ENCODE measurements around the gene SOCS1. TPM values are rescaled to one million over a fixed set of nuclear protein-coding genes. Genes with fewer than 3 reads are reported as not detected.

The SOCS1 gene
- total and polyA plus RNA-seq, 9 of the 15 experiments (the other 6 are each of a cell fraction or from before 2014, with no cell fraction given): 0.04 to 7.5 (median 2.3) TPM

GRCh38 chr16:11254913-11255736 is 879 bp downstream of the SOCS1 start (continued):
- TF ChIP-seq ZBTB11 (CRISPR knock-in tag; IDR thresholded peaks at IDR 0.05) (0 out of 6 replicates have a peak, but pooled peaks of 1 of the 3 experiments have one; percentile 56), U2AF2 (optimal IDR thresholded peaks at IDR 0.05; ENCODE audit: low read depth, low read length) (no peak), MTA2 (IDR thresholded peaks at IDR 0.05; ENCODE audit: low read depth) (no peak), TCF3 (CRISPR knock-in tag; IDR thresholded peaks at IDR 0.05) (peak; percentile 35; the same call in 1 of the 2 replicates), ZNF444 (CRISPR knock-in tag; IDR thresholded peaks at IDR 0.05) (no peak), GTF3C2 (IDR thresholded peaks at IDR 0.05; ENCODE audit: borderline replicate concordance, extremely low read depth, insufficient read length) (no peak), ZNF280A (IDR thresholded peaks at IDR 0.05; ENCODE audit: low read depth, partially characterized antibody) (no peak), HDAC1 (IDR thresholded peaks at IDR 0.05) (0 out of 4 replicates have a peak, but pooled peaks of 1 of the 2 experiments have one; percentile 10), MAZ (CRISPR knock-in tag; conservative IDR thresholded peaks at IDR 0.05 in 1 of 2, IDR thresholded peaks at IDR 0.05 in 1 of 2) (peak; percentile 40 to 96; a peak in 2 of 4 replicates), MCM7 (IDR thresholded peaks at IDR 0.05) (no peak), SAFB (IDR thresholded peaks at IDR 0.05; ENCODE audit: borderline replicate concordance, low read depth, low read length) (peak; percentile 72), CREB3L1 (IDR thresholded peaks at IDR 0.05; ENCODE audit: borderline replicate concordance, low read depth) (peak; percentile 97), KAT8 (IDR thresholded peaks at IDR 0.05; ENCODE audit: low read depth) (no peak), BCL6 (CRISPR knock-in tag; IDR thresholded peaks at IDR 0.05) (no peak), TEAD1 (CRISPR knock-in tag; IDR thresholded peaks at IDR 0.05) (peak; percentile 35 to 99; a peak in 2 of 4 replicates)

All from K562 (cell line).